Fibroblast of lung (primary cell): ENCODE measurements around the gene KIF1A.
"Not testable (repeated sequence)": the region's sequence is repeated elsewhere in the genome, so short reads cannot be mapped to it uniquely, and the experiment has no call there.

Source experiments
- EZH2 ChIP-seq: IDR thresholded peaks from 2 replicates; pipeline ENCODE4 v1.5.1; 2012; ENCODE audit warnings: low read length, control low read depth, mild to moderate bottlenecking; ENCODE audit errors: missing control alignments
- TF ChIP-seq, protein P1 (sequence below), 2 donors: IDR thresholded peaks in 1 of 2; conservative IDR thresholded peaks in 1 of 2; 1 replicate in 1 of 2; 2 replicates in 1 of 2; pipeline ENCODE4 v1.5.1; 2011 to 2012; ENCODE audit warnings: low read length in 2 of 2, control low read depth in 1 of 2, inconsistent platforms in 1 of 2, low read depth in 1 of 2, mild to moderate bottlenecking in 1 of 2

DNA sequence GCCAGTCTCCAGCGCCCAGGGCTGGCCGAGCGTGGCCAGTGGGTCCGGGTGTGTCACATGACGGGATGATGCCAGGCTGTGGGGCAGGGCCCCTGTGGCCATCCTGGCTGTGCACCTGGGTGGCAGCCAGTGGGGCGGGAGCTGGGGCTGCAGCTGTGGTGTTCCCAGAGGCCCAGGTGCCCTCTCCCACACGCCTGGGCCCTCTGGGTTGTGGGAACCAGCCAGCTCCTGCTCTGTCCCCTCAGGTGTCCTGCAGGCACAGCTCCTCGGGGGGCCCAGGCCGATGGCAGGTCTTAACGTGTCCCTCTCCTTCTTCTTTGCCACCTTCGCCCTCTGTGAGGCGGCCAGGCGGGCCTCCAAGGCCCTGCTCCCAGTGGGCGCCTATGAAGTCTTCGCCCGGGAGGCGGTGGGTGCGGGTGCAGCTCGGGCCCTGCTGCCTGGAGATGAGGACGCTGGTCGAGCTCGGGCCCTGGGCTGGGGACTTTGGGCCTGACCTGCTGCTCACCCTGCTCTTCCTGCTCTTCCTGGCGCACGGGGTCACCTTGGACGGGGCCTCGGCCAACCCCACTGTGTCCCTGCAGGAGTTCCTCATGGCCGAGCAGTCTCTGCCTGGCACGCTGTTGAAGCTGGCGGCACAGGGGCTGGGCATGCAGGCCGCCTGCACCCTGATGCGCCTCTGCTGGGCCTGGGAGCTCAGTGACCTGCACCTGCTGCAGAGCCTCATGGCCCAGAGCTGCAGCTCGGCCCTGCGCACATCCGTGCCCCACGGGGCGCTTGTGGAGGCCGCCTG lies 128.2 kb downstream of the KIF1A start, which contains the start of gene AQP12A:
- TF ChIP-seq, protein P1, sequence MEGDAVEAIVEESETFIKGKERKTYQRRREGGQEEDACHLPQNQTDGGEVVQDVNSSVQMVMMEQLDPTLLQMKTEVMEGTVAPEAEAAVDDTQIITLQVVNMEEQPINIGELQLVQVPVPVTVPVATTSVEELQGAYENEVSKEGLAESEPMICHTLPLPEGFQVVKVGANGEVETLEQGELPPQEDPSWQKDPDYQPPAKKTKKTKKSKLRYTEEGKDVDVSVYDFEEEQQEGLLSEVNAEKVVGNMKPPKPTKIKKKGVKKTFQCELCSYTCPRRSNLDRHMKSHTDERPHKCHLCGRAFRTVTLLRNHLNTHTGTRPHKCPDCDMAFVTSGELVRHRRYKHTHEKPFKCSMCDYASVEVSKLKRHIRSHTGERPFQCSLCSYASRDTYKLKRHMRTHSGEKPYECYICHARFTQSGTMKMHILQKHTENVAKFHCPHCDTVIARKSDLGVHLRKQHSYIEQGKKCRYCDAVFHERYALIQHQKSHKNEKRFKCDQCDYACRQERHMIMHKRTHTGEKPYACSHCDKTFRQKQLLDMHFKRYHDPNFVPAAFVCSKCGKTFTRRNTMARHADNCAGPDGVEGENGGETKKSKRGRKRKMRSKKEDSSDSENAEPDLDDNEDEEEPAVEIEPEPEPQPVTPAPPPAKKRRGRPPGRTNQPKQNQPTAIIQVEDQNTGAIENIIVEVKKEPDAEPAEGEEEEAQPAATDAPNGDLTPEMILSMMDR (conservative IDR thresholded peaks at IDR 0.05 in 1 of 2, IDR thresholded peaks at IDR 0.05 in 1 of 2; ENCODE audit: low read depth in 1 of 2, low read length in 2 of 2): not testable (repeated sequence)
- not testable (repeated sequence) for TF ChIP-seq EZH2
